Lung (tissue), 12 donors: ENCODE data around the gene COPG1. TPM values are rescaled to one million over a fixed set of nuclear protein-coding genes. Genes with fewer than 3 reads are reported as not detected.

Source experiments
- ATAC-seq: fragments of 200-7000 bp; cut with Tn5 transposase; one replicate; pipeline ENCODE4 v1.9.1; 2020; ENCODE audit warnings: moderate number of reproducible peaks; ENCODE audit not compliant: insufficient read depth, low FRiP score
- DNase-seq, 3 donors: peaks; one replicate each; pipeline ENCODE4 v3.0.0-alpha.2; 2013 to 2017
- H3K27ac ChIP-seq, 2 donors: one replicate each; pipeline ENCODE4 v1.5.1; 2013; ENCODE audit warnings: mild to moderate bottlenecking in 2 of 2, moderate library complexity in 2 of 2, control low read depth in 1 of 2, inconsistent platforms in 1 of 2, low read depth in 1 of 2, low read length in 1 of 2
- H3K27me3 ChIP-seq, 3 donors: one replicate each; pipeline ENCODE4 v1.5.1; 2013; ENCODE audit warnings: low read length in 2 of 3; ENCODE audit not compliant: control insufficient read depth in 3 of 3, insufficient read depth in 3 of 3
- H3K36me3 ChIP-seq, 4 donors: one replicate each; pipeline ENCODE4 v1.5.1; 2013; ENCODE audit warnings: low read length in 4 of 4, mild to moderate bottlenecking in 1 of 4, moderate library complexity in 1 of 4; ENCODE audit not compliant: control insufficient read depth in 4 of 4, insufficient read depth in 4 of 4
- H3K4me1 ChIP-seq, 5 donors: one replicate each; pipeline ENCODE4 v1.5.1; 2013; ENCODE audit warnings: low read length in 5 of 5, mild to moderate bottlenecking in 2 of 5, moderate library complexity in 1 of 5; ENCODE audit not compliant: control insufficient read depth in 5 of 5, insufficient read depth in 5 of 5
- H3K4me3 ChIP-seq: one replicate; pipeline ENCODE4 v1.5.1; 2013; ENCODE audit warnings: mild to moderate bottlenecking, control low read depth, moderate library complexity
- H3K9ac ChIP-seq, 2 donors: one replicate each; pipeline ENCODE4 v1.5.1; 2013; ENCODE audit warnings: low read length in 2 of 2, control low read depth in 1 of 2; ENCODE audit not compliant: insufficient read depth in 1 of 2
- H3K9me3 ChIP-seq, 4 donors: one replicate each; pipeline ENCODE4 v1.5.1; 2013; ENCODE audit warnings: low read length in 3 of 4, mild to moderate bottlenecking in 1 of 4, moderate library complexity in 1 of 4; ENCODE audit not compliant: control insufficient read depth in 4 of 4, insufficient read depth in 3 of 4
- CTCF ChIP-seq: IDR thresholded peaks from 2 replicates; pipeline ENCODE4 v1.5.1; 2012; ENCODE audit warnings: mild to moderate bottlenecking; ENCODE audit errors: control extremely low read depth, extremely low read depth
- WGBS, 2 donors: extraction: QIAGEN DNeasy Blood & Tissue Kit; methylation state at CpG; one replicate each; pipeline ENCODE4 v1.1.7; 2013; 5-methylcytosine and 5-hydroxymethylcytosine counted together
- polyA plus RNA-seq, 2 donors: library from polyadenylated mRNA; stranded (reverse); fragments of 200-250 nt; gene quantifications; one replicate each; pipeline ENCODE4 v1.2.1, GENCODE V29; 2013
- total RNA-seq, 2 donors: library from RNA; depleted of rRNA in 1 of 2; stranded (reverse); fragments of >200 nt in 1 of 2; gene quantifications; one replicate each; pipeline ENCODE4 v1.2.1, GENCODE V29; 2014 to 2021
- donor health status: control.
- donor health status: control.
- donor health status: Bipolar disorder and iron deficiency.
- donor health status: healthy.
- donor health status: DM: yes; HTN: yes; CAD: no.

The COPG1 gene
- total and polyA plus RNA-seq, 4 donors = 126 to 234 (median 146) TPM

GRCh38 chr3:129246636-129247035 is 2.8 kb upstream of the COPG1 start:
- TF ChIP-seq CTCF = no peak
- Histone ChIP-seq H3K27ac (no peak overlapping the region), H3K36me3 (peaks cover 0 to 9% (median 2%) of the 10 kb centered on the region in 4 donors), H3K27me3 (no peaks in the 10 kb centered on the region), H3K9ac (no peak overlapping the region), H3K4me3 (no peak overlapping the region), H3K9me3 (no peaks in the 10 kb centered on the region), H3K4me1 (peaks cover 0 to 21% (median 4%) of the 10 kb centered on the region in 5 donors)
- DNase-seq (no peak), ATAC-seq (no peak)

GRCh38 chr3:129248286-129248979 is 973 bp upstream of the COPG1 start:
- WGBS, 2 donors = 47 to 61% methylated on average over 21 of the region's 21 CpGs
- peak overlapping the region in 1 of 2 donors; percentile 91 for H3K27ac ChIP-seq

GRCh38 chr3:129252748-129253147 is 3.3 kb downstream of the COPG1 start:
- ATAC-seq = no peak
- Histone ChIP-seq H3K4me1 (peaks cover 0 to 18% (median 4%) of the 10 kb centered on the region in 5 donors), H3K27me3 (no peaks in the 10 kb centered on the region), H3K9ac (no peak overlapping the region), H3K36me3 (peaks cover 23 to 59% (median 52%) of the 10 kb centered on the region in 4 donors), H3K4me3 (no peak overlapping the region), H3K27ac (no peak overlapping the region), H3K9me3 (no peaks in the 10 kb centered on the region)
- no peak for TF ChIP-seq CTCF
- WGBS, 2 donors = 92% methylated on average over 4 of the region's 4 CpGs
- no peak for DNase-seq

More at GRCh38 chr3:129248286-129248979, 973 bp upstream of the COPG1 start:
- Histone ChIP-seq H3K9me3 (no peaks in the 10 kb centered on the region), H3K36me3 (peaks cover 7 to 24% (median 17%) of the 10 kb centered on the region in 4 donors), H3K27me3 (no peaks in the 10 kb centered on the region), H3K4me3 (peak overlapping the region; percentile 93), H3K4me1 (peaks cover 0 to 21% (median 4%) of the 10 kb centered on the region in 5 donors), H3K9ac (peak overlapping the region; percentile 96 to 98)
- ATAC-seq (no peak), DNase-seq (no peak)
- no peak for TF ChIP-seq CTCF
